Prostate gland (tissue), 2 donors: ENCODE results near the gene PTPRT.

Experiments used
- POLR2A ChIP-seq: fragments of 450-650 bp; IDR thresholded peaks from one replicate; pipeline ENCODE4 v1.6.1; 2016; ENCODE audit warnings: antibody characterized with exemption, mild to moderate bottlenecking
- TF ChIP-seq, protein P1 (sequence below), 4 experiments: fragments of 200-600 bp in 2 of 4; fragments of 450-650 bp in 2 of 4; sonication (generic) in 2 of 4; IDR thresholded peaks; 1 replicate in 3 of 4; 2 replicates in 1 of 4; pipeline ENCODE4 v1.5.1; 2016 to 2019; ENCODE audit warnings: antibody characterized with exemption in 4 of 4, mild to moderate bottlenecking in 2 of 4, moderate library complexity in 2 of 4

DNA sequence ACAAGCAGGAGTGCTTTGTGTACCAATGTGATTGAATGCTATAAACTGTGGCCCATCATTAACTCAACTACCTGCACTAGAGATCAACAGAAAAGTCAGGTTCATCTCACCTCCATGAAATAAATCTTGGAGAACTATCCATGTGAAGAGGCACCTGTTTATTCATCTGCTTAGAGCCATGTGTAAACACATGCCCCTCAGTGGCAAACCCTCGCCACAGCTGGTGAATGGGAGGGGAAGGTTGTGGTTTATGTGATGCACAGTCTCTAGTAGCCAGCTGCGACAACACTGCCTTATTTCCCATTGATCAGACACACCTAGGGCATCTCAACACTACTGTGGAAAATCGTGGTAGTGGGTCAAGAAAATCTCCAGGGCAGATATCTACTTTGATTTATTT, 640.2 kb downstream of the PTPRT start:
- TF ChIP-seq, protein P1, sequence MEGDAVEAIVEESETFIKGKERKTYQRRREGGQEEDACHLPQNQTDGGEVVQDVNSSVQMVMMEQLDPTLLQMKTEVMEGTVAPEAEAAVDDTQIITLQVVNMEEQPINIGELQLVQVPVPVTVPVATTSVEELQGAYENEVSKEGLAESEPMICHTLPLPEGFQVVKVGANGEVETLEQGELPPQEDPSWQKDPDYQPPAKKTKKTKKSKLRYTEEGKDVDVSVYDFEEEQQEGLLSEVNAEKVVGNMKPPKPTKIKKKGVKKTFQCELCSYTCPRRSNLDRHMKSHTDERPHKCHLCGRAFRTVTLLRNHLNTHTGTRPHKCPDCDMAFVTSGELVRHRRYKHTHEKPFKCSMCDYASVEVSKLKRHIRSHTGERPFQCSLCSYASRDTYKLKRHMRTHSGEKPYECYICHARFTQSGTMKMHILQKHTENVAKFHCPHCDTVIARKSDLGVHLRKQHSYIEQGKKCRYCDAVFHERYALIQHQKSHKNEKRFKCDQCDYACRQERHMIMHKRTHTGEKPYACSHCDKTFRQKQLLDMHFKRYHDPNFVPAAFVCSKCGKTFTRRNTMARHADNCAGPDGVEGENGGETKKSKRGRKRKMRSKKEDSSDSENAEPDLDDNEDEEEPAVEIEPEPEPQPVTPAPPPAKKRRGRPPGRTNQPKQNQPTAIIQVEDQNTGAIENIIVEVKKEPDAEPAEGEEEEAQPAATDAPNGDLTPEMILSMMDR (IDR thresholded peaks at IDR 0.05), result no peak
- no peak for TF ChIP-seq POLR2A
